ENCODE results near the gene RRP12.

Gene RRP12

DNA sequence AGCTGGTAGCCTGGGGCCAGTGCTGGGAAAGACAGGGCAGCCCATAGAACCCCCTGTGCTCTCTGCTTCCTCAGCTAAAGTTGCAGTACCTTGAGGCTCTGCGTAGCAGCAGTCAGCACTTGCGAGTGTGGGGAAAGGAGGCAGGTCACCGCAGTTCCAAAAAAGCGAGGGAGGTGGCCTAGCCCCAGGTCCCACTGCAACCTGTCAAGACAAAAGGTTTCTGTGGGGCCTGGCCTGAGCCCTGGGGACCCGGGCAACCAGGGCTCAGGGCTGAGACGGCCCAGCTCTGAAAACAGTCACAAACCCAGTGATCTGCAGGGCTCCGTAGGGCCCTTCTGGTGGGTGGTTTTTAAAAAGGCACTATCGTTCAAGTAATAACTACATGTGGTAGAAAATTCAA is 19.5 kb downstream of the RRP12 start:
- TF ChIP-seq, protein P1, sequence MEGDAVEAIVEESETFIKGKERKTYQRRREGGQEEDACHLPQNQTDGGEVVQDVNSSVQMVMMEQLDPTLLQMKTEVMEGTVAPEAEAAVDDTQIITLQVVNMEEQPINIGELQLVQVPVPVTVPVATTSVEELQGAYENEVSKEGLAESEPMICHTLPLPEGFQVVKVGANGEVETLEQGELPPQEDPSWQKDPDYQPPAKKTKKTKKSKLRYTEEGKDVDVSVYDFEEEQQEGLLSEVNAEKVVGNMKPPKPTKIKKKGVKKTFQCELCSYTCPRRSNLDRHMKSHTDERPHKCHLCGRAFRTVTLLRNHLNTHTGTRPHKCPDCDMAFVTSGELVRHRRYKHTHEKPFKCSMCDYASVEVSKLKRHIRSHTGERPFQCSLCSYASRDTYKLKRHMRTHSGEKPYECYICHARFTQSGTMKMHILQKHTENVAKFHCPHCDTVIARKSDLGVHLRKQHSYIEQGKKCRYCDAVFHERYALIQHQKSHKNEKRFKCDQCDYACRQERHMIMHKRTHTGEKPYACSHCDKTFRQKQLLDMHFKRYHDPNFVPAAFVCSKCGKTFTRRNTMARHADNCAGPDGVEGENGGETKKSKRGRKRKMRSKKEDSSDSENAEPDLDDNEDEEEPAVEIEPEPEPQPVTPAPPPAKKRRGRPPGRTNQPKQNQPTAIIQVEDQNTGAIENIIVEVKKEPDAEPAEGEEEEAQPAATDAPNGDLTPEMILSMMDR (conservative IDR thresholded peaks at IDR 0.05; ENCODE audit: low read depth, low read length), result no peak
- DNase-seq (ENCODE audit: low read depth), result no peak
- no peak overlapping the region for H3K4me3 ChIP-seq (ENCODE audit: low read length)

DNA sequence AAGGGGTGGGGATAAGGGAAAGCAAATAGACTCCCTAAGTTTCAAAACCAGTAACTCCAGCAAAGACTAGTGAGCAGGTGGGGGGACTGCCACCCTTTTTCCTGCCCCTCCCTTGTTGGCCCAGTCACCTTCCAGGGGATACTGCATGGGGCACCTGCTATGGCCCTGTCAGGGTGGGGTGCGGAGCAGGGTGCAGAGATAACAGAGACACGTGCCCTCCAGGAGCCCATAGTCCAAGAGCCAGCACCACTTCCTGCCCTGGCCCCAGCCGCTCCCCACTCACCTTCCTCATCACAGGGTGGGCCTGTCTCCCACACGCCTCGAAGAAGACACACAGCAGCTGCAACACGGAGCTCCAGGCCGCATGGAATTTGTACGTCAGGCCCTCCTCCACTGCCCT is 20.6 kb downstream of the RRP12 start:
- H3K4me3 ChIP-seq (ENCODE audit: low read length), result no peak overlapping the region
- no peak for DNase-seq (ENCODE audit: low read depth)
- TF ChIP-seq, protein P1 (conservative IDR thresholded peaks at IDR 0.05; ENCODE audit: low read depth, low read length), result no peak

DNA sequence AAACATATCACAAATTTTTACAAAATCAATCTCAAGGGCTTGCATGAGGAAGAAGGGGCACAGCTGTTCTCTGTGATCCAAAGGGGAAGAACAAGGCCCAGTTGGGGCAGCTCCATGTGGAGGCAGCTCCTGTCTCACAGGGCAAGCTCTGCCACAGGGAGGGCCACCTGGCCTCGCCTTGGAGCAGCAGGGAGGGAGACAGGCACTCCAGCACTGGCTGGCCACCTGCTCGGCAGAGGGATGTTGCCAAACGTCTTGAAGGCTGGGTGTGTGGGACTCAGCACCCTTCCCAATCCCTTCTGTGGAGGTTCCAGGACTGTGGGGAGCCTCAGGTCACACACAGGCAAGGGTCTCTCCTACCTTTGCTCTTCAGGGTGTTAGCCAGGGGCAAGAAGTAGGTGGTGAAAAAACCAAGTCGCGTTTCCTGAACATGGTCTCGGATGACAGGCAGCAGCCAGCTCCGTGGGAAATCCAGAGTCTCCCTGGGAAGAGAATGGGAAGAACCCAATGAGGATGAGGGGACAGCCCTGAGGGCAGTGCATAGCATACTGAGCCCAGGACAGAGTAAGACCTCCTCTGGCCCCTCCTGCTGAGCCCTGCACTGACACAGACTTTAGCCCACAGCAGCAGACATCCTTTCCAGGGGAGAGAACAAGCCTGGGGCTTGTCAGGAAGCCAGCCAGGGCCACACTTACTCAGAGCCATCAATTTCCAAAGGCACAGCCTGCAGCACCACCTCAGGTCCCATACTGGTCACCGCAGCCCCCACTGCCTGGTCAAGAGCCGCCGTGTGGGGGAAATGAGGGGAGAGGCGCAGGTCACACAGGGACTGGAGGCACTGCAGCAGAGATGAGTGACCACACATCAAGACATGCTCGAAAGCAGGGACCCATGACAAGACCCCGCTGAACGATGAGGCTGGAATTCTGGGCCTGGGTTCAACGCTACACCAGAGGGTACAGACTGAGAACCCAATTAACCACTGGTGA is 21.9 kb downstream of the RRP12 start:
- TF ChIP-seq, protein P1 (conservative IDR thresholded peaks at IDR 0.05; ENCODE audit: low read depth, low read length), result no peak
- DNase-seq (ENCODE audit: low read depth), result no peak
- H3K4me3 ChIP-seq (ENCODE audit: low read length), result no peak overlapping the region

DNA sequence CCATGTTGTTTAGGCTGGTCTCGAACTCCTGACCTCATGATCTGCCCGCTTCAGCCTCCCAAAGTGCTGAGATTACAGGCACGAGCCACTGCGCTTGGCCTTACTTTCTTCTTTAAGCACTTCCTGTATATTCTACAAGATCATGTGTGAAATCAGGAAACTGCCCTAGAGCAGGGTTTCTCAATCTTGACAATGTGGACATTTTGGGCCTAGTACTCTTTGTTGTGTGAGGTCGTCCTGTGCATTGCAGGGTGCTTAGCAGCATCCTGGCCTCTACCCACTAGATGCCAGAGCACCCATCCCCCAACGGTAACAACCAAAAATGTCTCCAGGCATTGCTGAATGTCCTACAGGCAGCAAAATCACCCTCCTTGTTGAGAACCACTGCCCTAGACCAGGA is 24.7 kb downstream of the RRP12 start:
- H3K4me3 ChIP-seq (ENCODE audit: low read length), result no peak overlapping the region
- DNase-seq (ENCODE audit: low read depth), result no peak
- TF ChIP-seq, protein P1 (conservative IDR thresholded peaks at IDR 0.05; ENCODE audit: low read depth, low read length), result no peak

DNA sequence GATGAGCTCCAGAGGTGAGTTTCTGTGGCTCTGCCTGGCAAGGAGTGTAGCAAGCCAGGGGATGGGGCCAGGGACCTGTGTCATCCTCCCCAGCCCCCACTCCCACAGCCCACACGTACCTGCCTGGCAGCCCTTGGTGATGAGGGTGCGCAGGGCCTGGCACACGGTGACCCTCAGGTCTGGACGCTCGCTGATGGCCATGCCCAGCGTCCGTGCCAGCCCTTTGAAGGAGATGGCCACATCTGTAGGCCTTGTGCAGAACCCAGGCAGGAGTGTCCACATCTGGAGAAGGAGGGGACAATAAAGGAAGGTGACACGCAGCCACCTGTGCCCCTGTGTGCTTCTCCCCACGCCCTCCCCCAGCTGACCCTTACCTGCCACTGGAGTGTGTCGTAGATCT is 27.7 kb downstream of the RRP12 start:
- TF ChIP-seq, protein P1 (conservative IDR thresholded peaks at IDR 0.05; ENCODE audit: low read depth, low read length), result no peak
- H3K4me3 ChIP-seq (ENCODE audit: low read length), result no peak overlapping the region
- DNase-seq (ENCODE audit: low read depth), result no peak

DNA sequence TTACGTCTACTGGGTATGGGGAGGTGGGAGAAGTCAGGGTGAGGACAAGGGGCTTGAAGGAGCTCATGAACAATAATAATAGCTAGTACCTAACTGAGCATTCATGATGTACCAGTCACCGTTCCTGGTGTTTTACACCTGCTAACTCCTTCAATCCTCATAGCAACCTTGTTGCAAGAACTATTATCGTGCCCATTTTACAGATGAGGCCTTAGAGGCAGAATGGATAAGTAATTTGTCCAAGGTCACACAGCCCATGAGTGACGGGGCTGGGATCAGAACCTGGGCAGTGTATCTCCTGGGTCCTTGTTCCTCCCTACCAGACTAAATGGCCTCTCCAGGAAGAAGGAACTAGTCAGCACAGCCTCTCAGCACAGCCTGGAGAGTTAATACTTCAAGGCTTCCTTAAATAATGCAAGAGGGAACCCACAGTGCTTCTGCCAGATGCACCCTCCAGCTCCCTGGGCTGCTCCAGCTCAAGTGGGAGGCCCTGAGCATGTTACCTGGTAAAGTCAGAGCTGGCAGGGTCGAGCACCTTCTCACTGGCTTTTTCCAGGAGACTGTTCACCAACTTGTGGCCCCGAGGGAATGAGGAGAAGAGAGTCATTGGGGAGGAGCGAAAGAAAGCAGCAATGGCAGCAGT is 28.8 kb downstream of the RRP12 start:
- TF ChIP-seq, protein P1 (conservative IDR thresholded peaks at IDR 0.05; ENCODE audit: low read depth, low read length), result no peak
- DNase-seq (ENCODE audit: low read depth), result no peak

More for the DNA sequence above, 28.8 kb downstream of the RRP12 start:
- H3K4me3 ChIP-seq (ENCODE audit: low read length), result no peak overlapping the region
